Large intestine (tissue), 3 donors: ENCODE results near the gene IFITM10. TPM values are rescaled to one million over a fixed set of nuclear protein-coding genes. Genes with fewer than 3 reads are reported as not detected.

Experiments used
- DNase-seq, 2 donors: peaks; one replicate each; pipeline versions ENCODE4 v3.0.0 to v3.0.0-alpha.2; 2013
- H3K27ac ChIP-seq: one replicate; pipeline ENCODE4 v1.5.1; 2013; ENCODE audit warnings: low read length
- H3K27me3 ChIP-seq: 2 replicates; pipeline ENCODE4 v1.6.1; 2013; ENCODE audit warnings: low read length; ENCODE audit not compliant: control insufficient read depth, insufficient read depth
- H3K36me3 ChIP-seq: 2 replicates; pipeline ENCODE4 v1.6.1; 2013; ENCODE audit warnings: low read length; ENCODE audit not compliant: control insufficient read depth, insufficient read depth
- H3K4me1 ChIP-seq: one replicate; pipeline ENCODE4 v1.6.1; 2013; ENCODE audit warnings: low read length; ENCODE audit not compliant: control insufficient read depth, insufficient read depth
- H3K4me3 ChIP-seq: one replicate; pipeline ENCODE4 v1.5.1; 2013; ENCODE audit warnings: low read length
- H3K9me3 ChIP-seq: one replicate; pipeline ENCODE4 v1.6.1; 2013; ENCODE audit warnings: mild to moderate bottlenecking, low read depth, low read length, moderate library complexity; ENCODE audit not compliant: control insufficient read depth
- WGBS: methylation state at CpG from one replicate; pipeline ENCODE4 v1.1.5; 2013; ENCODE audit warnings: low lambda C conversion rate; ENCODE audit not compliant: insufficient coverage; 5-methylcytosine and 5-hydroxymethylcytosine counted together
- polyA plus RNA-seq: library from polyadenylated mRNA; unstranded; fragments of 120-200 nt; gene quantifications from one replicate; pipeline ENCODE4 v1.2.1, GENCODE V29; 2013

IFITM10 gene
- polyA plus RNA-seq, 1 donor: 0.67 TPM

DNA sequence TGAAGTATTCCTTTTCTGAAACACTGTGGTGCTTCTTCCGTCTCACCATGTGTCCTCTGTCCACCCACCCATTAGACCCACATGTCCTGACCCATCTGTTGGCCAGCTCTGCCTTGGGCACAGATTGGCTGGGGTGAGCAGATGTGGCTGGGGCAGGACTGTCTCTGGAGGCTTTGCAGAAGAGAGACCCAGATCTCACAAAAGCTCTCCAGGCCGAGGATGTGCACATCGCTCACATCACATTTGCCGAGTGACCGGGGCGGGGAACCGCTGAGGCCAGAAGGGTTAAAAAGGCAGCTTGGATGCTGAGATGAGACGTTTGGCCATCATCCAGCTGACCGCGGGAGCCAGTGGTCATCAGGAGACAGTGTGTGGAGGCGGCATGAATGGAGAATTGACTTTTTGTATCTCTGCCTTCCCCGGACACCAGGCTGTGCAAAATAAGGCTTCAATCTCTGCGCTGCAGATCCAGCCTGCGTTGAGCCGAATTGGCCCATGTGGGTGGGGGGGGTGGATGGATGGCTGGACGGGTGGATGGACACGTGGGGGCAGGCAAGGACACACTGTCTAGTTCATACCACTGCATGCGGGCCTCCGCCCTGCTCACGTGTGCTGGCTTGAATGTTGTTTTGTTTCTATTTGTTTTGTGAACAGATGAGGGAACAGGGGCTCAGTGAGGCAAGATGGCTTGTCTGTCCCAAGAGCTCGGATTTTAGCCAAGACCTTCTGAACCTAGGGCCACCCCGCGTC, 6.1 kb downstream of the IFITM10 start:
- H3K4me1 ChIP-seq: no peaks in the 10 kb centered on the region
- H3K4me3 ChIP-seq: no peak overlapping the region
- H3K36me3 ChIP-seq: no peaks in the 10 kb centered on the region
- no peak for DNase-seq
- no CpG with 5 or more reads among the region's 23 CpGs for WGBS
- no peak overlapping the region for H3K27ac ChIP-seq
- H3K9me3 ChIP-seq: peaks cover 11% of the 10 kb centered on the region
- H3K27me3 ChIP-seq: peaks cover 38% of the 10 kb centered on the region

DNA sequence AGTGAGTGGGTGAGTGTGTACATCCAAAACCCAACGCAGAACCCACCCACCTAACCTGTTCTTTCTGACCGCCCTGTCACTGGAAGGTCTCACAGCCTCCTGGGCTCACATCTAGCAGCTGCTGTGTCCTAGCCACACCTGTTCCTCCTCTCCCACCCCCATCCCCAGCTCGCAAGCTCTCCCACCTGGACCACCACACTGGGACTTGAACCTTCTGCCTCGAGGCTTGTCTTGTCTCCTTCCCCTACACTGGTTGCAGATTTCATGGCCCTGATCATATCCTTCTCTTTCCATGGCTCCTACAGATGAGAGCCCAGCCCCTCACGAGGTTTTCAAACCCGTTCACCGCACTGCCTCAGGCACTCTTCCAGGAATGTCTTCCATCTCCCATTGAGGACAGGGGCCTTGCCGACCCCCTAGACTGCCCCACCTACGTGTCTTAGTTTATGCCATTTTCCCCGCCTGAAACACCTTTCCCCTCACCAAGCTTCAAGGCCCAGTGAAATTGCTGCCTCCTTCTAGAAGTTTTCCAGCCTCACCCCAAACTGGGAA, 6.7 kb downstream of the IFITM10 start:
- Histone ChIP-seq H3K4me3 (no peak overlapping the region), H3K36me3 (no peaks in the 10 kb centered on the region), H3K4me1 (no peaks in the 10 kb centered on the region), H3K27ac (no peak overlapping the region), H3K27me3 (peaks cover 34% of the 10 kb centered on the region), H3K9me3 (peaks cover 11% of the 10 kb centered on the region)
- 100% methylated on average over 1 of the region's 10 CpGs for WGBS
- DNase-seq: no peak

DNA sequence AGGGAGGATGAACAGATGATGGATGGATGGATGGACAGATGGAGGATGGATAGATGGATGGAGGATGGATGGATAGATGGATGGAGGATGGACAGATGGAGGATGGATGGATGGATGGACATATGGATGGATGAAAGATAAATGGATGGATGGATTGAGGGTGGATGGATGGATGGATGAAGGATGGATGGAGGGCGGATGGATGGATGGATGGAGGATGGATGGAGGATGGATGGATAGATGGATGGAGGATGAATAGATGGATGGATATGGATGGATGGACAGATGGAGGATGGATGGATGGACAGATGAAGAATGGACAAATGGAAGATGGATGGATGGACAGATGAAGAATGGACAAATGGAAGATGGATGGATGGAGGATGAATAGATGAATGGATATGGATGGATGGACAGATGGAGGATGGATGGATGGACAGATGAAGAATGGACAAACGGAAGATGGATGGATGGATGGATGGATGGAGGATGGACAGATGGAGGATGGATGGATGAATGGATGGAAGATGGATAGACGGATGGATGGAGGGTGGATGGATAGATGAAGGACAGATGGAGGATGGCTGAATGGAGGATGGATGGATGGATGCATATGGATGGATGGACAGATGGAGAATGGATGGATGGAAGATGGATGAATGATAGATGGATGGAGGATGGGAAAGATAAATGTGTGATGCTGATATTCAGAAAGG, 7.4 kb downstream of the IFITM10 start:
- Histone ChIP-seq H3K4me3 (no peak overlapping the region), H3K27me3 (peaks cover 27% of the 10 kb centered on the region), H3K9me3 (peaks cover 11% of the 10 kb centered on the region), H3K36me3 (no peaks in the 10 kb centered on the region), H3K27ac (no peak overlapping the region), H3K4me1 (no peaks in the 10 kb centered on the region)
- 91% methylated on average over 3 of the region's 3 CpGs for WGBS
- no peak for DNase-seq

DNA sequence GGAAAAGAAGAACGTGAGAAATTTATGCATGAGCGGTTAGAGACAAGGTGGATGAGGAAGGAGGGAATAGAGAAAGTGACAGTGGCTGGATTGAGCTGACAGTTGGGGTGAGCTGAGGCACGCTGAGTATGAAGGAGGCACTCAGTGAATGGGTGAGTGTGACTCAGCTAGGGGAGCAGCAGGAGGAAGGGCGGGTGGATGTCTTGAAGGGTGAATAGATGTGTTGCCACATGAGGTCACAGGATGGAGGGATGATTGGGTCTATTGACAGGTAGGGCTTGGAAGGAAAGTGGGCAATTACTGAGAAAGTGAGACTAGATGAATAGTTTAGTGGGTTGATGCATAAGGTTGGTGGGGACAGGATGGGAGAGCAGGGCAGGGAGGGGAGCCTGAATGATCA, 8.0 kb downstream of the IFITM10 start:
- H3K27me3 ChIP-seq: peaks cover 22% of the 10 kb centered on the region
- no peaks in the 10 kb centered on the region for H3K36me3 ChIP-seq
- H3K4me3 ChIP-seq: no peak overlapping the region
- no peak for DNase-seq
- no peak overlapping the region for H3K27ac ChIP-seq
- H3K4me1 ChIP-seq: no peaks in the 10 kb centered on the region
- 85% methylated on average over 3 of the region's 4 CpGs for WGBS
- H3K9me3 ChIP-seq: peaks cover 5% of the 10 kb centered on the region

DNA sequence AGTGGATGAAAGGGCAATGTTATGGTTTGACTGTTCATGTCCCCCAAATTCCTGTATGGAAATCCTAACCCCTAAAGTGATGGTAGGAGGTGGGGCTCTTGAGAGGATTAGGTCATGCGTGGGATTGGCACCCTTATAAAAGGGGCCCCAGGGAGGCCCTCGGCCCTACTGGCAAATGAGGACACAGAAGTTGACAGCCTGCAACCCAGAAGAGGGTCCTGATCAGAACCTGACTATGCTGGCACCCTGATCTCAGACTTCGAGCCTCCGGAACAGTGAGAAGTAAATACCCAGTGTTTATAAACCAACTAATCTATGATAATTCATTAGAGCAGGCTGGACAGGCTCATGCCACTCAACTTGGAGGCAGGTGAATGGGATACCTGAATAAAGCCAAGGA, 8.7 kb downstream of the IFITM10 start:
- Histone ChIP-seq H3K27me3 (peaks cover 19% of the 10 kb centered on the region), H3K4me3 (no peak overlapping the region), H3K4me1 (no peaks in the 10 kb centered on the region), H3K27ac (no peak overlapping the region), H3K9me3 (peaks cover 5% of the 10 kb centered on the region), H3K36me3 (no peaks in the 10 kb centered on the region)
- DNase-seq: no peak
- no CpG with 5 or more reads among the region's 4 CpGs for WGBS

DNA sequence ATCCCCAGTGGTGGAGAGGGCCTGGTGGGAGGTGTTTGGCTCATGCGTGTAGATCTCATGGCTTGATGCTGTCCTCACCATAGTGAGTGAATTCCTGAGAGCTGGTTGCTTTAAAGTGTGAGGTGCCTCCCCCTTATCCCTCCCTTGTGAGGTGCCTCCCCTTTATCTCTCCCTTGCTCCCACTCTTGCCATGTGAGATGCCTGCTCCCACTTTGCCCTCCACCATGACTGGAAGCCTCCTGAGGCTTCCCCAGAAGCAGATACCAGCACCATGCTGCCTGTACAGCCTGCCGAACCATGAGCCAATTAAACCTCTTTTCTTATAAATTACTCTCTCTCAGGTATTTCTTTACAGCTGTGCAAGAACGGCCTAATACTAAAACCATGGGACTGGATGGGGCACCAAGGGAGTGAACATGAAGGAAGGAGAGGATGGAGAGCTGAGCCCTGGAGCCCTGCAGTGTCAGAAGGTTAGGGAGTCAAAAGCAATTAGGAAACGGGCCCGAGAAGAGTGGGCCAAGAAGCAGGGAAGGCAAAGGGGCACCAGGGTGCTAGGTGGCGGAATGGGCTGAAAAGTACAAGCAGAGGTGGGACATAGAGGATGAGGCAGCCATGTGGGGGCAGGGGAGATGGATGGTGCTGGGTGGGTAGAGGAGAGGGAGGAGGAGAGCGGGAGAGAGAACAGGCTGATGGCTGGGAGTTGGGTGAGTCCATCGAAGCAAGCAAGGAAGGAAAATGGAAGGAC, 9.4 kb downstream of the IFITM10 start:
- H3K27ac ChIP-seq: no peak overlapping the region
- peaks cover 19% of the 10 kb centered on the region for H3K27me3 ChIP-seq
- WGBS: 96% methylated on average over 4 of the region's 8 CpGs
- H3K4me1 ChIP-seq: no peaks in the 10 kb centered on the region
- peaks cover 9% of the 10 kb centered on the region for H3K9me3 ChIP-seq
- no peak overlapping the region for H3K4me3 ChIP-seq
- H3K36me3 ChIP-seq: no peaks in the 10 kb centered on the region
- DNase-seq: no peak

DNA sequence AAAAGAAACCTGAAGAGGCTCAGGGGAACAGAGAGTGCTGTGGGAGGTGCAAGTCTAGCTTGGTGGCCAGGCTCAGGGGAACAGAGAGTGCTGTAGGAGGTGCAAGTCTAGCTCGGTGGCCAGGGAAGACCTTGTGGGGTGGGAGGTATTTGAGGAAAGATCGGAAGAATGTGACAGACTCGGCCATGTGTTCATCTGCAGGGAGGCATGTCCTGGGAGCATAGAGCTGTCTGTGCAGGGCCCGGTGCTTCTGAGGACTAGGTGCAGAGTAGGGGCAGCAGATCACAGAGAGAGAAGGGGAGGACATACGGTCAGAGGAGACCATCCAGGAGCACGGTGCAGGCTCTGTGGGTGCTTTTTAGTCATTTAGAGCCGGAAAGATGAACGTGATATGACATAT, 10.8 kb downstream of the IFITM10 start:
- Histone ChIP-seq H3K9me3 (peaks cover 9% of the 10 kb centered on the region), H3K36me3 (no peaks in the 10 kb centered on the region), H3K27me3 (peaks cover 27% of the 10 kb centered on the region), H3K4me3 (no peak overlapping the region), H3K27ac (no peak overlapping the region), H3K4me1 (no peaks in the 10 kb centered on the region)
- no CpG with 5 or more reads among the region's 8 CpGs for WGBS
- no peak for DNase-seq

DNA sequence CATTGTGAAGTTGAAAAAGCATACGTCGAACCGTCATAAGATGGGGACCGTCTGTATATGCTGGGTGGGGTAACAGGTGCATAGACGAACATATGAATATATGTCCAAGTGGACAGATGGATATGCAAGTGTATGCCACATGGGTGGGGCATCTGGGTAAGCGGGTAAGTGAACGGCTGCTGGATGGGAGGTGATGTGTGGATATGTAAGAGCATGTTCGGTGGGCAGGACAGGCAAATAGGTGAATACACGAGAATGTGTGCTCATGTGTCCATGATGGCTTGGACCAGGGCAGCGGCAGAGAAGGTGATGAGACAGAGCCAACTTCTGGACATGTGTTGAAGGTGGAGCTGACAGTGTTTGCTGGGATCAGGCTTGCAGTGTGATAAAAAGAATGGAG, 12.0 kb downstream of the IFITM10 start:
- H3K4me3 ChIP-seq: no peak overlapping the region
- no peaks in the 10 kb centered on the region for H3K4me1 ChIP-seq
- WGBS: 89% methylated on average over 3 of the region's 10 CpGs
- peaks cover 9% of the 10 kb centered on the region for H3K9me3 ChIP-seq
- no peak overlapping the region for H3K27ac ChIP-seq
- peaks cover 36% of the 10 kb centered on the region for H3K27me3 ChIP-seq
- no peaks in the 10 kb centered on the region for H3K36me3 ChIP-seq
- DNase-seq: no peak

DNA sequence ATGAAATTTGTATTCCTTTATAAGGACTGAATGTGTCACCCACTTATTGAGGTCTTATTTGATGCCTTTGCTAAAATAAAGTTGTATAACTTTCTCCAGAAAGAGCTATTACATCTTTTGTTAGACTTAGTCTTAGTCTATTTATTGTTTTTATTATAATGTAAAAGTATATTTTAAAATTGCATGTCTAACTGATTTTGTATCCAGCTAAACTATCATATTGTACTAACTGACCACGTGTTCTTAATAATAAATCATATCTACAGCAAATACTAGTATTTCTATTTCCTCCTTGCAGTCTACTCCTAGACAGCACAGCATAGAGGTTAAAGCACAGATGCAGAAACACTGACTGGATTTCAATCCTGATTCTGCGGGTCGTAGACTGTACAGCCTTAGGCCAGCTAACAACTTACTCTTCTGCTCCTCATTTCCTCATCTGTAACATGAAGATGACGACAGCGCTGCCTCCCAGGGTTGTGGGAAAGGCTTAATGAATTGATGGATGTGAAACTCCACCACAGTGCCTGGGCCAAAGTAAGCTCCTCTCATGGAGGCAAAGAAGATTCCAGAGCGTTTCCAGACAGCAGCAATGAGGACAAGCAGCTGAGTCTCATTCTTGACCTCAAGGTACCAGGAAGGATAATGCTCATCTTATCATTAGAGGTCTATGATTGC, 13.2 kb downstream of the IFITM10 start:
- H3K36me3 ChIP-seq: no peaks in the 10 kb centered on the region
- no peak overlapping the region for H3K27ac ChIP-seq
- H3K27me3 ChIP-seq: peaks cover 41% of the 10 kb centered on the region
- no peaks in the 10 kb centered on the region for H3K4me1 ChIP-seq
- DNase-seq: no peak
- no CpG with 5 or more reads among the region's 6 CpGs for WGBS
- H3K4me3 ChIP-seq: no peak overlapping the region
- peaks cover 9% of the 10 kb centered on the region for H3K9me3 ChIP-seq
